IMR-90 (cell line): ENCODE data around the gene TBC1D22B. TPM values are rescaled to one million over a fixed set of nuclear protein-coding genes. Genes with fewer than 3 reads are reported as not detected.
"Not testable (repeated sequence)": the region's sequence is repeated elsewhere in the genome, so short reads cannot be mapped to it uniquely, and the experiment has no call there.

Experiments
- ATAC-seq: fragments of 200-7000 bp; cut with Tn5 transposase; 2 replicates; pipeline ENCODE4 v1.9.1; 2020; ENCODE audit warnings: low read depth, mild to moderate bottlenecking, moderate library complexity
- BruUV-seq: library from RNA; stranded (reverse); fragments of 400-500 nt; replicated peaks from 2 replicates; lab custom pipeline; 2021; lab: Mats Ljungman, UMichigan
- CTCF ChIA-PET: fragments of 300-600 bp; formaldehyde crosslinking; extraction: SDS; loops from one replicate; lab custom pipeline; 2021; ENCODE audit warnings: antibody characterized with exemption; lab: Yijun Ruan, JAX
- POLR2A ChIA-PET: fragments of 300-600 bp; sonication (Branson Sonifier 250); formaldehyde crosslinking; loops from one replicate; lab custom pipeline; 2022; ENCODE audit warnings: antibody characterized with exemption; ENCODE audit not compliant: unreplicated experiment; lab: Charles Lee
- DNase-seq: peaks from one replicate; pipeline ENCODE4 v3.0.0; 2013
- H2AFZ ChIP-seq: replicated peaks from 2 replicates; pipeline ENCODE3; 2013; ENCODE audit warnings: low read length, mild to moderate bottlenecking; ENCODE audit not compliant: poor library complexity
- H2AK5ac ChIP-seq: 2 replicates; pipeline ENCODE4 v1.6.1; 2013; ENCODE audit warnings: low read depth, low read length, inconsistent platforms
- H2AK9ac ChIP-seq: replicated peaks from 2 replicates; pipeline ENCODE3; 2013; ENCODE audit warnings: mild to moderate bottlenecking, low read depth, low read length, moderate library complexity; ENCODE audit not compliant: poor library complexity
- H2BK120ac ChIP-seq: 2 replicates; pipeline ENCODE4 v1.6.1; 2013; ENCODE audit warnings: low read depth, low read length, inconsistent platforms
- H2BK15ac ChIP-seq: 3 replicates; pipeline ENCODE4 v1.6.1; 2013; ENCODE audit warnings: low read depth, low read length, inconsistent platforms
- H2BK20ac ChIP-seq: 2 replicates; pipeline ENCODE4 v1.6.1; 2013; ENCODE audit warnings: low read depth, mild to moderate bottlenecking, inconsistent platforms, low read length, moderate library complexity
- H2BK5ac ChIP-seq: 2 replicates; pipeline ENCODE4 v1.6.1; 2013; ENCODE audit warnings: mild to moderate bottlenecking, low read depth, low read length, inconsistent platforms; ENCODE audit not compliant: poor library complexity, severe bottlenecking
- H3K14ac ChIP-seq: replicated peaks from 2 replicates; pipeline ENCODE4 v1.6.1; 2013; ENCODE audit warnings: low read depth, low read length, inconsistent platforms
- H3K18ac ChIP-seq: 2 replicates; pipeline ENCODE4 v1.6.1; 2013; ENCODE audit warnings: low read depth, low read length, control low read depth
- H3K23ac ChIP-seq: 2 replicates; pipeline ENCODE4 v1.6.1; 2013; ENCODE audit warnings: low read depth, low read length, inconsistent platforms
- H3K27ac ChIP-seq: 2 replicates; pipeline ENCODE4 v1.5.1; 2013; ENCODE audit warnings: mild to moderate bottlenecking, control low read depth, low read length; ENCODE audit not compliant: insufficient read depth
- H3K27me3 ChIP-seq: 2 replicates; pipeline ENCODE4 v1.6.1; 2013; ENCODE audit warnings: low read length; ENCODE audit not compliant: control insufficient read depth, insufficient read depth
- H3K36me3 ChIP-seq: 2 replicates; pipeline ENCODE4 v1.6.1; 2013; ENCODE audit warnings: low read length, mixed read lengths; ENCODE audit not compliant: control insufficient read depth, insufficient read depth
- H3K4ac ChIP-seq: 2 replicates; pipeline ENCODE4 v1.6.1; 2013; ENCODE audit warnings: low read depth, low read length, inconsistent platforms
- H3K4me1 ChIP-seq: 2 replicates; pipeline ENCODE4 v1.6.1; 2013; ENCODE audit warnings: low read length, mixed read lengths; ENCODE audit not compliant: control insufficient read depth, insufficient read depth
- H3K4me2 ChIP-seq: 2 replicates; pipeline ENCODE4 v1.6.1; 2013; ENCODE audit warnings: low read depth, mild to moderate bottlenecking, control low read depth, low read length, moderate library complexity
- H3K4me3 ChIP-seq: 2 replicates; pipeline ENCODE4 v1.5.1; 2013; ENCODE audit warnings: low read depth, mild to moderate bottlenecking, control low read depth, low read length, moderate library complexity; ENCODE audit not compliant: insufficient read depth
- H3K56ac ChIP-seq: 2 replicates; pipeline ENCODE4 v1.6.1; 2013; ENCODE audit warnings: low read length, inconsistent platforms; ENCODE audit not compliant: insufficient read depth; ENCODE audit errors: extremely low read depth
- H3K79me1 ChIP-seq, 2 experiments: 2 replicates each; pipeline ENCODE4 v1.6.1; 2013; ENCODE audit warnings: low read length in 2 of 2, inconsistent platforms in 1 of 2, low read depth in 1 of 2
- H3K9ac ChIP-seq: 2 replicates; pipeline ENCODE4 v1.6.1; 2013; ENCODE audit warnings: low read depth, low read length, control low read depth
- H3K9me1 ChIP-seq: 2 replicates; pipeline ENCODE4 v1.6.1; 2013; ENCODE audit warnings: low read length, inconsistent platforms; ENCODE audit not compliant: insufficient read depth
- H3K9me3 ChIP-seq: 2 replicates; pipeline ENCODE4 v1.6.1; 2013; ENCODE audit warnings: low read length; ENCODE audit not compliant: control insufficient read depth, insufficient read depth
- H4K20me1 ChIP-seq: 2 replicates; pipeline ENCODE4 v1.6.1; 2013; ENCODE audit warnings: low read length, inconsistent platforms; ENCODE audit not compliant: insufficient read depth
- H4K5ac ChIP-seq: 2 replicates; pipeline ENCODE4 v1.6.1; 2013; ENCODE audit warnings: mild to moderate bottlenecking, low read depth, low read length, control low read depth
- H4K8ac ChIP-seq, 2 experiments: 2 replicates each; pipeline ENCODE4 v1.6.1; 2013; ENCODE audit warnings: low read depth in 2 of 2, low read length in 2 of 2, control low read depth in 1 of 2, inconsistent platforms in 1 of 2
- H4K91ac ChIP-seq: 2 replicates; pipeline ENCODE4 v1.6.1; 2013; ENCODE audit warnings: low read depth, low read length, inconsistent platforms; ENCODE audit not compliant: insufficient read depth
- CEBPB ChIP-seq: IDR thresholded peaks from 2 replicates; pipeline ENCODE4 v1.6.1; 2012; ENCODE audit warnings: low read depth, low read length, improper control_type of control experiment
- WGBS, 2 experiments: methylation state at CpG; one replicate each; pipeline versions ENCODE4 v1.1.5 to v1.1.7; 2013; ENCODE audit warnings: missing lambda C conversion rate in 2 of 2; ENCODE audit not compliant: insufficient read length in 1 of 2; ENCODE audit errors: extremely low coverage in 2 of 2; 5-methylcytosine and 5-hydroxymethylcytosine counted together
- dilution Hi-C: fragments of 300-500 bp; cut with HindIII; formaldehyde crosslinking; loops from one replicate; pipeline ENCODE4 v1.14.3; 2018; ENCODE audit warnings: low sequenced_read_pairs; ENCODE audit not compliant: unreplicated experiment
- in situ Hi-C: fragments of 300-500 bp; cut with MboI; formaldehyde crosslinking; loops from 3 replicates; pipeline ENCODE4 v1.14.3; 2019; ENCODE audit warnings: low sequenced_read_pairs, inconsistent platforms, mixed read lengths
- intact Hi-C: fragments of 100-400 bp; cut with micrococcal nuclease; formaldehyde crosslinking; loops from 2 replicates; pipeline ENCODE4 v1.10.0; 2022
- polyA plus RNA-seq, 3 experiments: library from polyadenylated mRNA; depleted of rRNA; stranded (reverse); fragments of >200 nt; gene quantifications; 2 replicates each; pipeline ENCODE4 v1.2.3, GENCODE V29; 2012; ENCODE audit warnings: low replicate concordance in 1 of 3
- total RNA-seq: library from RNA; depleted of rRNA; stranded (reverse); fragments of >200 nt; gene quantifications from 2 replicates; pipeline ENCODE4 v1.2.3, GENCODE V29; 2012

Gene TBC1D22B
- total and polyA plus RNA-seq, 2 of the 4 experiments (the other 2 are of a cell fraction): 6.6 to 7.5 TPM

- H3K9ac ChIP-seq, H3K23ac ChIP-seq, H4K91ac ChIP-seq, H2BK20ac ChIP-seq, H2AFZ ChIP-seq, in situ Hi-C loops, H4K8ac ChIP-seq, H2BK15ac ChIP-seq, H3K4me2 ChIP-seq, H3K27ac ChIP-seq, H2AK9ac ChIP-seq, H2BK120ac ChIP-seq, H3K14ac ChIP-seq, CTCF ChIA-PET, H3K4ac ChIP-seq, H4K20me1 ChIP-seq, H3K79me1 ChIP-seq, H2AK5ac ChIP-seq, dilution Hi-C loops, H3K4me3 ChIP-seq, H4K5ac ChIP-seq, ATAC-seq, BruUV-seq, H3K27me3 ChIP-seq, H3K18ac ChIP-seq, H2BK5ac ChIP-seq, intact Hi-C loops, H3K56ac ChIP-seq, POLR2A ChIA-PET, H3K9me3 ChIP-seq, DNase-seq: not testable (repeated sequence)
- peaks cover 10% of the 10 kb centered on the region for H3K9me1 ChIP-seq
- TF ChIP-seq CEBPB: peak; percentile 59
- WGBS, 2 experiments: no CpG with 5 or more reads among the region's 10 CpGs
- peaks cover 23% of the 10 kb centered on the region for H3K36me3 ChIP-seq
- peaks cover 13% of the 10 kb centered on the region for H3K4me1 ChIP-seq
Observed at GRCh38 chr6:37307484-37307883, 49.9 kb downstream of the TBC1D22B start.
